ENCODE results near the gene CSNK1G2. TPM values are rescaled to one million over a fixed set of nuclear protein-coding genes. Genes with fewer than 3 reads are reported as not detected.

CSNK1G2 gene
- total RNA-seq, 4 donors from 2014 or later: 37.9 to 42.9 (median 38.1) TPM

GRCh38 chr19:1913781-1914577 lies 27.0 kb upstream of the CSNK1G2 start:
- Histone ChIP-seq H3K27ac (no peak overlapping the region), H3K4me1 (peaks cover 0 to 8% of the 10 kb centered on the region in 2 donors), H3K36me3 (peaks cover 0 to 17% of the 10 kb centered on the region in 2 donors), H3K4me3 (no peak overlapping the region), H3K27me3 (no peaks in the 10 kb centered on the region), H3K9me3 (no peaks in the 10 kb centered on the region)
- intact Hi-C loops (cut with DNase I; ENCODE audit: low total_unique reads): no loop called here
- in situ Hi-C loops (cut with MboI; ENCODE audit: low sequenced_read_pairs in 4 of 4): no loop called here
- no peak for DNase-seq
- ATAC-seq: no peak
- TF ChIP-seq CTCF (IDR thresholded peaks at IDR 0.05 in 4 of 5, conservative IDR thresholded peaks at IDR 0.05 in 1 of 5): no peak
- no peak for TF ChIP-seq POLR2A (IDR thresholded peaks at IDR 0.05)

GRCh38 chr19:1914826-1915341 lies 26.1 kb upstream of the CSNK1G2 start:
- no peak for DNase-seq
- Histone ChIP-seq H3K4me3 (no peak overlapping the region), H3K9me3 (no peaks in the 10 kb centered on the region), H3K4me1 (no peaks in the 10 kb centered on the region), H3K27ac (no peak overlapping the region), H3K36me3 (peaks cover 0 to 26% of the 10 kb centered on the region in 2 donors), H3K27me3 (no peaks in the 10 kb centered on the region)
- TF ChIP-seq CTCF (IDR thresholded peaks at IDR 0.05 in 4 of 5, conservative IDR thresholded peaks at IDR 0.05 in 1 of 5) (no peak), POLR2A (IDR thresholded peaks at IDR 0.05) (no peak)
- ATAC-seq: no peak
- intact Hi-C loops (cut with DNase I; ENCODE audit: low total_unique reads) (no loop called here), in situ Hi-C loops (cut with MboI; ENCODE audit: low sequenced_read_pairs in 4 of 4) (no loop called here)

- Histone ChIP-seq H3K27me3 (no peaks in the 10 kb centered on the region), H3K9me3 (no peaks in the 10 kb centered on the region), H3K4me3 (no peak overlapping the region), H3K36me3 (peaks cover 0 to 41% of the 10 kb centered on the region in 2 donors), H3K4me1 (no peaks in the 10 kb centered on the region), H3K27ac (no peak overlapping the region)
- no peak for TF ChIP-seq POLR2A (IDR thresholded peaks at IDR 0.05)
- no peak for TF ChIP-seq CTCF (IDR thresholded peaks at IDR 0.05 in 4 of 5, conservative IDR thresholded peaks at IDR 0.05 in 1 of 5)
- ATAC-seq (no peak), DNase-seq (no peak)
- in situ Hi-C loops (cut with MboI; ENCODE audit: low sequenced_read_pairs in 4 of 4): no loop called here
- intact Hi-C loops (cut with DNase I; ENCODE audit: low total_unique reads): no loop called here
Observed at GRCh38 chr19:1917146-1917545, 23.8 kb upstream of the CSNK1G2 start.

GRCh38 chr19:1917926-1918325 lies 23.0 kb upstream of the CSNK1G2 start:
- Histone ChIP-seq H3K27ac (no peak overlapping the region), H3K36me3 (peaks cover 0 to 47% of the 10 kb centered on the region in 2 donors), H3K9me3 (no peaks in the 10 kb centered on the region), H3K4me3 (no peak overlapping the region), H3K4me1 (no peaks in the 10 kb centered on the region), H3K27me3 (no peaks in the 10 kb centered on the region)
- TF ChIP-seq CTCF (IDR thresholded peaks at IDR 0.05 in 4 of 5, conservative IDR thresholded peaks at IDR 0.05 in 1 of 5): no peak
- TF ChIP-seq POLR2A (IDR thresholded peaks at IDR 0.05): no peak
- in situ Hi-C loops (cut with MboI; ENCODE audit: low sequenced_read_pairs in 4 of 4): no loop called here
- DNase-seq (no peak), ATAC-seq (no peak)
- intact Hi-C loops (cut with DNase I; ENCODE audit: low total_unique reads): no loop called here

All from gastrocnemius medialis (tissue), 4 donors.